EH (cell line): Measurements from ENCODE around the gene TP53BP2.
A peak's percentile ranks its signal among the peaks of the same experiment; 100 is the strongest.

Experiments
- DNase-seq: peaks from one replicate; pipeline ENCODE4 v3.0.0-alpha.2; 2015; ENCODE audit warnings: low read depth

The TP53BP2 gene

GRCh38 chr1:223765036-223765718 is 80.6 kb downstream of the TP53BP2 start:
- DNase-seq, result peak; percentile 69

GRCh38 chr1:223763881-223764280 is 81.9 kb downstream of the TP53BP2 start:
- DNase-seq, result no peak

- no peak for DNase-seq
Measured at GRCh38 chr1:223763251-223763650, 82.5 kb downstream of the TP53BP2 start.

- no peak for DNase-seq
Measured at GRCh38 chr1:223761411-223761810, 84.3 kb downstream of the TP53BP2 start.

- no peak for DNase-seq
Measured at GRCh38 chr1:223760833-223761232, 84.9 kb downstream of the TP53BP2 start.

GRCh38 chr1:223759273-223759672 is 86.5 kb downstream of the TP53BP2 start:
- no peak for DNase-seq

- DNase-seq, result no peak
Measured at GRCh38 chr1:223758734-223759133, 87.0 kb downstream of the TP53BP2 start.

- DNase-seq, result no peak
Measured at GRCh38 chr1:223756806-223757700, 88.7 kb downstream of the TP53BP2 start.

- no peak for DNase-seq
Measured at GRCh38 chr1:223755992-223756775, 89.6 kb downstream of the TP53BP2 start.

- DNase-seq, result no peak
Measured at GRCh38 chr1:223755432-223755792, 90.3 kb downstream of the TP53BP2 start.

- DNase-seq, result no peak
Measured at GRCh38 chr1:223754681-223755431, 90.9 kb downstream of the TP53BP2 start.

GRCh38 chr1:223752721-223753515 is 92.8 kb downstream of the TP53BP2 start:
- DNase-seq, result no peak

GRCh38 chr1:223751696-223752095 is 94.1 kb downstream of the TP53BP2 start:
- no peak for DNase-seq

GRCh38 chr1:223750730-223751570 is 94.8 kb downstream of the TP53BP2 start:
- DNase-seq, result no peak

- DNase-seq, result peak; percentile 60
Measured at GRCh38 chr1:223748773-223749733, 96.7 kb downstream of the TP53BP2 start.

- DNase-seq, result peak; percentile 76
Measured at GRCh38 chr1:223748405-223748772, 97.4 kb downstream of the TP53BP2 start.

- DNase-seq, result peak; percentile 68
Measured at GRCh38 chr1:223747838-223748335, 97.9 kb downstream of the TP53BP2 start.

- peak; percentile 28 for DNase-seq
Measured at GRCh38 chr1:223745731-223746130, 100.0 kb downstream of the TP53BP2 start.
